OCI-LY1 (cell line): ENCODE results near the gene CLSTN3.

Experiments used
- EZH2 ChIP-seq: fragments of 200-600 bp; sonication (generic), shearing (Covaris generic); IDR thresholded peaks from 2 replicates; pipeline ENCODE4 v1.8.0; 2017; ENCODE audit warnings: borderline replicate concordance, mixed run types, mild to moderate bottlenecking, antibody characterized with exemption, low read length, moderate library complexity, mixed read lengths
- TF ChIP-seq, protein P1 (sequence below): fragments of 200-600 bp; sonication (generic), shearing (Covaris generic); IDR thresholded peaks from 2 replicates; pipeline ENCODE4 v1.5.1; 2017; ENCODE audit warnings: mild to moderate bottlenecking, antibody characterized with exemption, low read length, moderate library complexity, mixed read lengths

DNA sequence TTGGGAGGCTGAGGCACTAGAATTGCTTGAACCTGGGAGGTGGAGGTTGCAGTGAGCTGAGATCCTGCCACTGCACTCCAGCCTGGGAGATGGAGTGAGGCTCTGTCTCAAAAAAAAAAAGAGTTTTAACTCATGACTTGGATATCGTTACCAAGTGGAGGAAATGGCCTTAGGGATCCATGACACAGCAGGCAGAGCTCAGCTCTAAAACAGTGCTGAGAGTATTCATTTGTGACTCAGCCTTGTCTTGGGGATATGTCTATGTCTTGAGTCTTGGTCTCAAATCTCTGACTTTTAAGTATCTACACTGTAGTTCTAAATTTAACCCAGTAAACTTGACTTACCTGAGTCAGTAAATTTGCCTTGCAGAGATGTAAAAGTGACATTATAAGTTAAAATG is 50.5 kb downstream of the CLSTN3 start:
- TF ChIP-seq, protein P1, sequence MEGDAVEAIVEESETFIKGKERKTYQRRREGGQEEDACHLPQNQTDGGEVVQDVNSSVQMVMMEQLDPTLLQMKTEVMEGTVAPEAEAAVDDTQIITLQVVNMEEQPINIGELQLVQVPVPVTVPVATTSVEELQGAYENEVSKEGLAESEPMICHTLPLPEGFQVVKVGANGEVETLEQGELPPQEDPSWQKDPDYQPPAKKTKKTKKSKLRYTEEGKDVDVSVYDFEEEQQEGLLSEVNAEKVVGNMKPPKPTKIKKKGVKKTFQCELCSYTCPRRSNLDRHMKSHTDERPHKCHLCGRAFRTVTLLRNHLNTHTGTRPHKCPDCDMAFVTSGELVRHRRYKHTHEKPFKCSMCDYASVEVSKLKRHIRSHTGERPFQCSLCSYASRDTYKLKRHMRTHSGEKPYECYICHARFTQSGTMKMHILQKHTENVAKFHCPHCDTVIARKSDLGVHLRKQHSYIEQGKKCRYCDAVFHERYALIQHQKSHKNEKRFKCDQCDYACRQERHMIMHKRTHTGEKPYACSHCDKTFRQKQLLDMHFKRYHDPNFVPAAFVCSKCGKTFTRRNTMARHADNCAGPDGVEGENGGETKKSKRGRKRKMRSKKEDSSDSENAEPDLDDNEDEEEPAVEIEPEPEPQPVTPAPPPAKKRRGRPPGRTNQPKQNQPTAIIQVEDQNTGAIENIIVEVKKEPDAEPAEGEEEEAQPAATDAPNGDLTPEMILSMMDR: no peak
- TF ChIP-seq EZH2: no peak
